NCI-H187 (cell line): ENCODE data around the gene GPR31.

Experiments used
- DNase-seq, 2 experiments: peaks; one replicate each; lab custom pipeline; 2025; lab: John Stamatoyannopoulos, UW

Gene GPR31

GRCh38 chr6:167118006-167118405, 39.8 kb downstream of the GPR31 start:
- DNase-seq, result no peak

GRCh38 chr6:167116838-167117228, 40.9 kb downstream of the GPR31 start:
- no peak for DNase-seq

GRCh38 chr6:167116109-167116837, 41.5 kb downstream of the GPR31 start:
- no peak for DNase-seq

- DNase-seq, result no peak
These were observed 42.7 kb downstream of the GPR31 start for GRCh38 chr6:167115054-167115453.

- DNase-seq, result no peak
These were observed 43.6 kb downstream of the GPR31 start for GRCh38 chr6:167113935-167114910.

GRCh38 chr6:167113047-167113754, 44.6 kb downstream of the GPR31 start:
- no peak for DNase-seq

GRCh38 chr6:167112421-167112820, 45.4 kb downstream of the GPR31 start:
- no peak for DNase-seq

GRCh38 chr6:167111597-167111996, 46.2 kb downstream of the GPR31 start:
- no peak for DNase-seq

- DNase-seq, result no peak
These were observed 48.1 kb downstream of the GPR31 start for GRCh38 chr6:167109651-167110050.

GRCh38 chr6:167108278-167108677, 49.5 kb downstream of the GPR31 start:
- no peak for DNase-seq

- DNase-seq, result no peak
These were observed 50.0 kb downstream of the GPR31 start for GRCh38 chr6:167107787-167108186.

GRCh38 chr6:167106406-167106805, 51.4 kb downstream of the GPR31 start:
- no peak for DNase-seq
